ENCODE measurements around the gene MED9. TPM values are rescaled to one million over a fixed set of nuclear protein-coding genes. Genes with fewer than 3 reads are reported as not detected.

MED9 gene
- total RNA-seq, 5 donors from 2014 or later (not counting 1 experiment from before 2014, with no cell fraction given) = 16.6 to 20.3 (median 19.1) TPM

- CTCF ChIA-PET = no interaction called here
- H3K9me3 ChIP-seq = no peaks in the 10 kb centered on the region
- no peaks in the 10 kb centered on the region for H3K36me3 Mint-ChIP-seq
- 89% methylated on average over 15 of the region's 15 CpGs for WGBS (ENCODE audit: insufficient coverage)
- no peaks in the 10 kb centered on the region for H3K27me3 Mint-ChIP-seq
- H3K36me3 ChIP-seq (ENCODE audit: control insufficient read depth in 2 of 2, extremely low read depth in 1 of 2, insufficient read depth in 1 of 2, low read length in 1 of 2) = no peaks in the 10 kb centered on the region
- no peaks in the 10 kb centered on the region for H3K4me1 ChIP-seq (ENCODE audit: control insufficient read depth in 1 of 2, extremely low read depth in 1 of 2, insufficient read depth in 2 of 2, low read length in 2 of 2)
- DNase-seq = no peak
- ATAC-seq (replicated peaks in 1 of 4) = no peak
- H3K4me1 Mint-ChIP-seq = no peaks in the 10 kb centered on the region
- no peaks in the 10 kb centered on the region for H3K9me3 Mint-ChIP-seq
- no peaks in the 10 kb centered on the region for H3K27me3 ChIP-seq (replicated peaks in 1 of 2; ENCODE audit: control insufficient read depth in 2 of 2, extremely low read depth in 1 of 2, insufficient read depth in 2 of 2, low read length in 1 of 2)
- no peak overlapping the region for H3K27ac Mint-ChIP-seq
- no peak overlapping the region for H3K4me3 ChIP-seq (ENCODE audit: control insufficient read depth in 1 of 2, extremely low read depth in 1 of 2, low read length in 1 of 2)
- POLR2A ChIA-PET = no interaction called here
- no peak overlapping the region for H3K4me3 Mint-ChIP-seq
- no peak overlapping the region for H3K27ac ChIP-seq (ENCODE audit: low read length)
Measured at GRCh38 chr17:17536702-17537101, 59.9 kb downstream of the MED9 start.

- no peaks in the 10 kb centered on the region for H3K27me3 Mint-ChIP-seq
- no peak overlapping the region for H3K27ac Mint-ChIP-seq
- POLR2A ChIA-PET = interaction anchor here in 1 of 2 donors (0.6 kb wide), 1 partner anchor 11 kb away, joined by 3 read pairs; no protein-coding TSS in a partner anchor
- no peaks in the 10 kb centered on the region for H3K4me1 Mint-ChIP-seq
- Histone ChIP-seq H3K9me3 (no peaks in the 10 kb centered on the region), H3K4me1 (ENCODE audit: control insufficient read depth in 1 of 2, extremely low read depth in 1 of 2, insufficient read depth in 2 of 2, low read length in 2 of 2) (no peaks in the 10 kb centered on the region), H3K27ac (ENCODE audit: low read length) (no peak overlapping the region), H3K36me3 (ENCODE audit: control insufficient read depth in 2 of 2, extremely low read depth in 1 of 2, insufficient read depth in 1 of 2, low read length in 1 of 2) (no peaks in the 10 kb centered on the region), H3K4me3 (ENCODE audit: control insufficient read depth in 1 of 2, extremely low read depth in 1 of 2, low read length in 1 of 2) (no peak overlapping the region), H3K27me3 (replicated peaks in 1 of 2; ENCODE audit: control insufficient read depth in 2 of 2, extremely low read depth in 1 of 2, insufficient read depth in 2 of 2, low read length in 1 of 2) (no peaks in the 10 kb centered on the region)
- no peak overlapping the region for H3K4me3 Mint-ChIP-seq
- CTCF ChIA-PET = no interaction called here
- no peaks in the 10 kb centered on the region for H3K9me3 Mint-ChIP-seq
- ATAC-seq (replicated peaks in 1 of 4) (no peak), DNase-seq (no peak)
- H3K36me3 Mint-ChIP-seq = no peaks in the 10 kb centered on the region
- WGBS (ENCODE audit: insufficient coverage) = 93% methylated on average over 9 of the region's 15 CpGs
Measured at GRCh38 chr17:17537311-17538099, 60.7 kb downstream of the MED9 start.

DNA sequence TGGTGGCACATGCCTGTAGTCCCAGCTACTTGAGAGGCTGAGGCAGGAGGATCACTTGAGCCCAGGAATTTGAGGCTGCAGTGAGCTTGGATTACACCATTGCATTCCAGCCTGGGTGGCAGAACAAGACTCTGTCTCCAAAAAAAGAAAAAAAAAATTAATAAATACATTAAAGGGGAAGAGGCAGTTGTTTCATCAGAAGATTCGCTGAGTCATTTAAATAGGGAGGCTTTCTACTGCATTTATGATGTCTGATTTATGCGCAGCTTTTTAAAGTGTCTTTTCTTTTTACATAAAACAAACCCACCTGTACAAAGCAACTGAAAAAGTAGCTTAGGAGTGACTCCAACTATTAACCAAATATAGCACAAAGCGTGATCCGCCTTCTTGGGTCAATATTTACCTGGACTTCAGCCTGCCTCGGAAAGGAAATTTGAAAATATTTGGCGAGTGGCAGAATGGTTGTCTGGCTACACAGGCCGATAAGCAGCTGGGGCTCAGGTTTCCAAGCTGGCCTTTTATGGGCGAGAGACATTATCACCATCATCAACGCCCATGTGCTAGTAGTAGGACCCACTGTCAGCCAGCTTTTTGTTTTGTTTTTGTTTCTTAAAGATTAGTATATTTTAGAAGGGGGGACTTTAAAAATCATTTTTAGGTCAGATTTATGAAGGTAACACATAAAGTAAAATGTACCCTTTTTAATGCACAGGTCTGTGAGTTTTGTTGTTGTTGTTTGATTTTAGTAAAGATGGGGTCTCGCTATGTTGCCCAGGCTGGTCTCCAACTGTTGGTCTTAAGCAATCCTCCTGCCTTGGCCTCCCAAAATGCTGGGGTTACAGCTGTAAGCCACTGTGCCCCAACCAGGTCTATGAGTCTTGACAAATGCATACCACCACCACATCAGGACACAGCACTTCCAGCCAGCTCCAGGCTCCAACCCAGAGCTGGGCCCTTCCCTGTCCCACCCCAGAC, 61.9 kb downstream of the MED9 start:
- H3K36me3 ChIP-seq (ENCODE audit: control insufficient read depth in 2 of 2, extremely low read depth in 1 of 2, insufficient read depth in 1 of 2, low read length in 1 of 2) = no peaks in the 10 kb centered on the region
- no peaks in the 10 kb centered on the region for H3K4me1 ChIP-seq (ENCODE audit: control insufficient read depth in 1 of 2, extremely low read depth in 1 of 2, insufficient read depth in 2 of 2, low read length in 2 of 2)
- no peaks in the 10 kb centered on the region for H3K9me3 ChIP-seq
- no peaks in the 10 kb centered on the region for H3K27me3 ChIP-seq (replicated peaks in 1 of 2; ENCODE audit: control insufficient read depth in 2 of 2, extremely low read depth in 1 of 2, insufficient read depth in 2 of 2, low read length in 1 of 2)
- DNase-seq (no peak), ATAC-seq (replicated peaks in 1 of 4) (no peak)
- H3K9me3 Mint-ChIP-seq = no peaks in the 10 kb centered on the region
- H3K4me1 Mint-ChIP-seq = no peaks in the 10 kb centered on the region
- H3K4me3 ChIP-seq (ENCODE audit: control insufficient read depth in 1 of 2, extremely low read depth in 1 of 2, low read length in 1 of 2) = no peak overlapping the region
- ChIA-PET POLR2A (interaction anchor here in 1 of 2 donors (0.6 kb wide), 1 partner anchor 9 kb away, joined by 3 read pairs; no protein-coding TSS in a partner anchor), CTCF (no interaction called here)
- no peak overlapping the region for H3K27ac Mint-ChIP-seq
- WGBS (ENCODE audit: insufficient coverage) = 95% methylated on average over 5 of the region's 10 CpGs
- H3K36me3 Mint-ChIP-seq = no peaks in the 10 kb centered on the region
- H3K4me3 Mint-ChIP-seq = no peak overlapping the region
- no peaks in the 10 kb centered on the region for H3K27me3 Mint-ChIP-seq
- H3K27ac ChIP-seq (ENCODE audit: low read length) = no peak overlapping the region

- ChIA-PET CTCF (no interaction called here), POLR2A (no interaction called here)
- no peak overlapping the region for H3K27ac Mint-ChIP-seq
- ATAC-seq (replicated peaks in 1 of 4) = no peak
- H3K4me3 ChIP-seq (ENCODE audit: control insufficient read depth in 1 of 2, extremely low read depth in 1 of 2, low read length in 1 of 2) = no peak overlapping the region
- 84% methylated on average over 9 of the region's 10 CpGs for WGBS (ENCODE audit: insufficient coverage)
- H3K27ac ChIP-seq (ENCODE audit: low read length) = no peak overlapping the region
- H3K36me3 ChIP-seq (ENCODE audit: control insufficient read depth in 2 of 2, extremely low read depth in 1 of 2, insufficient read depth in 1 of 2, low read length in 1 of 2) = no peaks in the 10 kb centered on the region
- no peaks in the 10 kb centered on the region for H3K27me3 ChIP-seq (replicated peaks in 1 of 2; ENCODE audit: control insufficient read depth in 2 of 2, extremely low read depth in 1 of 2, insufficient read depth in 2 of 2, low read length in 1 of 2)
- no peaks in the 10 kb centered on the region for H3K9me3 Mint-ChIP-seq
- no peaks in the 10 kb centered on the region for H3K4me1 Mint-ChIP-seq
- no peaks in the 10 kb centered on the region for H3K4me1 ChIP-seq (ENCODE audit: control insufficient read depth in 1 of 2, extremely low read depth in 1 of 2, insufficient read depth in 2 of 2, low read length in 2 of 2)
- H3K27me3 Mint-ChIP-seq = no peaks in the 10 kb centered on the region
- H3K4me3 Mint-ChIP-seq = no peak overlapping the region
- no peak for DNase-seq
- no peaks in the 10 kb centered on the region for H3K36me3 Mint-ChIP-seq
- no peaks in the 10 kb centered on the region for H3K9me3 ChIP-seq
Measured at GRCh38 chr17:17539591-17539990, 62.8 kb downstream of the MED9 start.

DNA sequence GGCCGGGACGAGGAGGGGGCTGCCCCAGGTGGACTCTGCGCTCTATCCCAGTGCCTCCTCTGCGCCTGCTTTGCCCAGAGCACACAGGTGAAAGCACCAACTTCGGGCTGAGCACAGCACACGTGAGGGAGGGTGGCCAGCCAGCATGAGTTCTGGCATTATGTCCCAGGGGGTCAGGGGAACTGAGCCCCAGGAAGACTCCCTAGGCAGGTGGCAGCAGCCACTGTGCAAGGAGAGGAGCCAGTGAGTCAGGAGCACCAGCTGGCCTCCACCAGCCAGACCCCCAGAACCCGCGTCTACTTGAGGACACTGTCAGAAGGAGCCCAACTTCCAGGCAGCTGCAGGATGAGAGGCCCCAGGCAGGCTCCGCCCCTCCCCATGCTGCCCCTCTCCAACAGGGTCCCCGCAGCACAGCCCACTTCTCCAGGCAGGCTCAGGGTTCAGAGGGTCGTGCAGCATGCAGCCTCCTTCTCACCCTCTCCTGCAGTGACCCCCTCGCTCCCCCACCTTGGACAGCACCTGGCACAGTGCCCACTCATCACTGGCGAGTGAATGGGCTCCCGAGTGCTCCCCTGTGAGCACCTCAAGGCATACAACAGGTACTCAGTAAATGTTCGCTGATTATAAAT, 63.6 kb downstream of the MED9 start:
- no peaks in the 10 kb centered on the region for H3K27me3 Mint-ChIP-seq
- no peaks in the 10 kb centered on the region for H3K36me3 Mint-ChIP-seq
- H3K27ac ChIP-seq (ENCODE audit: low read length) = no peak overlapping the region
- no peaks in the 10 kb centered on the region for H3K36me3 ChIP-seq (ENCODE audit: control insufficient read depth in 2 of 2, extremely low read depth in 1 of 2, insufficient read depth in 1 of 2, low read length in 1 of 2)
- no peak for DNase-seq
- ATAC-seq (replicated peaks in 1 of 4) = no peak
- no peaks in the 10 kb centered on the region for H3K9me3 Mint-ChIP-seq
- H3K4me1 ChIP-seq (ENCODE audit: control insufficient read depth in 1 of 2, extremely low read depth in 1 of 2, insufficient read depth in 2 of 2, low read length in 2 of 2) = no peaks in the 10 kb centered on the region
- H3K4me1 Mint-ChIP-seq = no peaks in the 10 kb centered on the region
- no peaks in the 10 kb centered on the region for H3K9me3 ChIP-seq
- H3K4me3 ChIP-seq (ENCODE audit: control insufficient read depth in 1 of 2, extremely low read depth in 1 of 2, low read length in 1 of 2) = no peak overlapping the region
- POLR2A ChIA-PET = no interaction called here
- no peak overlapping the region for H3K4me3 Mint-ChIP-seq
- 80% methylated on average over 12 of the region's 15 CpGs for WGBS (ENCODE audit: insufficient coverage)
- H3K27me3 ChIP-seq (replicated peaks in 1 of 2; ENCODE audit: control insufficient read depth in 2 of 2, extremely low read depth in 1 of 2, insufficient read depth in 2 of 2, low read length in 1 of 2) = no peaks in the 10 kb centered on the region
- H3K27ac Mint-ChIP-seq = no peak overlapping the region
- CTCF ChIA-PET = no interaction called here

GRCh38 chr17:17540935-17541639, 64.3 kb downstream of the MED9 start:
- ChIA-PET CTCF (interaction anchor here in 1 of 2 donors (0.7 kb wide), 1 partner anchor 524 kb away, joined by 4 read pairs; no protein-coding TSS in a partner anchor), POLR2A (interaction anchor here in 1 of 2 donors (0.7 kb wide), 1 partner anchor 358 kb away, joined by 3 read pairs; no protein-coding TSS in a partner anchor)
- Histone ChIP-seq H3K4me1 (ENCODE audit: control insufficient read depth in 1 of 2, extremely low read depth in 1 of 2, insufficient read depth in 2 of 2, low read length in 2 of 2) (no peaks in the 10 kb centered on the region), H3K27me3 (replicated peaks in 1 of 2; ENCODE audit: control insufficient read depth in 2 of 2, extremely low read depth in 1 of 2, insufficient read depth in 2 of 2, low read length in 1 of 2) (no peaks in the 10 kb centered on the region), H3K27ac (ENCODE audit: low read length) (no peak overlapping the region), H3K9me3 (no peaks in the 10 kb centered on the region), H3K36me3 (ENCODE audit: control insufficient read depth in 2 of 2, extremely low read depth in 1 of 2, insufficient read depth in 1 of 2, low read length in 1 of 2) (no peaks in the 10 kb centered on the region), H3K4me3 (ENCODE audit: control insufficient read depth in 1 of 2, extremely low read depth in 1 of 2, low read length in 1 of 2) (no peak overlapping the region)
- Mint-ChIP-seq H3K36me3 (no peaks in the 10 kb centered on the region), H3K27ac (no peak overlapping the region), H3K4me3 (no peak overlapping the region), H3K9me3 (no peaks in the 10 kb centered on the region), H3K4me1 (no peaks in the 10 kb centered on the region), H3K27me3 (no peaks in the 10 kb centered on the region)
- ATAC-seq (replicated peaks in 1 of 4) (no peak), DNase-seq (no peak)
- WGBS (ENCODE audit: insufficient coverage) = 93% methylated on average over 22 of the region's 23 CpGs
